Stimulated activated CD4-positive, alpha-beta T cell treated with anti-CD3 and anti-CD28 coated beads, TNF-alpha, amount 100 ng/mL, for 1 hour (primary cell): Measurements from ENCODE around the gene UCHL1.

ENCODE experiments used
- DNase-seq, 3 donors: peaks; one replicate each; pipeline ENCODE4 v3.0.0-alpha.2; 2020; ENCODE audit warnings: low read depth in 3 of 3, low spot score in 1 of 3

Gene UCHL1

DNA sequence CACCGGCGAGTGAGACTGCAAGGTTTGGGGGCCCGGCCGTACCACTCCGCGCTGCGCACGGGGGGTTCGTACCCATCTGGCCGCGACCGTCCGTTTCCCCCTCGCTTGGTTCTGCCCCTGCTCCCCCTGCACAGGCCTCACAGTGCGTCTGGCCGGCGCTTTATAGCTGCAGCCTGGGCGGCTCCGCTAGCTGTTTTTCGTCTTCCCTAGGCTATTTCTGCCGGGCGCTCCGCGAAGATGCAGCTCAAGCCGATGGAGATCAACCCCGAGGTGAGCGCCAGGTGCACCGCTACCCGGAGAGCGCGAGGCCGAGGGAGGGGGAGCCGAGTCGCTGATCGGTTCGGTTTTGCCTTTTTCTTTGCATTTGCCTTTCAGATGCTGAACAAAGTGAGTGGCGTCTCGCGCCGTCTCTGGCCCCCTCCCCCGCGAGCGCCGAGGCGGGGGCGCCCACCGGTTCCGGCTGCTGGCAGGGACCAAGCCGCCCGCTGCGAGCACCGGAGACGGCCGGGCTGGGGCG is at the start of gene UCHL1:
Gene UCHL1, plus strand, starts transcription at position 189 of the 517 bp plus-strand sequence. Its CDS starts 49 bp downstream, at position 238.
- DNase-seq: peak in 1 of 3 donors; percentile 1

DNA sequence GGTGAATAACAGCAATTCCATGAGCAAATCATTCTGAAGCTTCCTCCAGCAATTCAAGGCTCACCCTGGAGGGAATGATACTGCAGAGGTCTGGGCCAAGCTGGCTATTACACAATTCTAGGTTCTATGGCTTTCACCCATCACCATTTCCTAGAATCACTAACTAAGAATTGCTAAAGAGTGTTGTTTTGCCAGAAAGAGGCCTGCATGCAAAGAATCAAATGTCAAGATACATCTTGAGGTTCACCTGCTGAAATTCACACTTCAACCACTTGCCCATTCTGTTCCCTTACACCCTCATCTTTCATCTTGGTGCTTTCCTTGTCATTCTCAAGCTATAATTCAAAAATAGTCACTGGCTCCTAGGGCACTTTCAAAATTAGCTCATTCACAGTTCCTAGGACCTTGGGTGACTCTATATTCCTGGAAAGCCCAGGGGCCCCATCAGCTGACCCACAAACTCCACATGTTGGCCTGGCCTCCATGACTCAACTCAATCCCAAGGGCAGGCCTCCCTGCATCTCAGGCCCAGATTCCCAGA is 49.4 kb upstream of the UCHL1 start:
- DNase-seq: no peak

DNA sequence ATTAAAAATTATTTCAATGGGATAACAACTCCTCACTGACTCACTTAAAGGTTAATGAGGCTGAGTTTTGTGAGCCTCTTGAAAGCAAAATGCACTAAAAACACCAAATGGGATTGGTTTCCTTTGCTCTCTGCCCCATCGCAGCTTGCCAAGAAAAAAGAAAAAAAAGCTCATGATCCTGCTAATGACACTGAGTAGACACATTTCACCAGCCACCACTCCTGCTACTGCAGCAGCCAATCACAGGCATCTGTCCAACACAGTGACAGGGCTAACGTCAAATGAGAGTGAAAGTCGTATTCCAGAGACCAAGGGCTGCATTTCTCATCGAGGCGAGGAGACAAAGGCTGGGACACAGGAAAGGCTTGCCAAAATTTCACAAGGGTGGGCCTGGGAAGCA is 47.5 kb upstream of the UCHL1 start:
- DNase-seq: no peak

DNA sequence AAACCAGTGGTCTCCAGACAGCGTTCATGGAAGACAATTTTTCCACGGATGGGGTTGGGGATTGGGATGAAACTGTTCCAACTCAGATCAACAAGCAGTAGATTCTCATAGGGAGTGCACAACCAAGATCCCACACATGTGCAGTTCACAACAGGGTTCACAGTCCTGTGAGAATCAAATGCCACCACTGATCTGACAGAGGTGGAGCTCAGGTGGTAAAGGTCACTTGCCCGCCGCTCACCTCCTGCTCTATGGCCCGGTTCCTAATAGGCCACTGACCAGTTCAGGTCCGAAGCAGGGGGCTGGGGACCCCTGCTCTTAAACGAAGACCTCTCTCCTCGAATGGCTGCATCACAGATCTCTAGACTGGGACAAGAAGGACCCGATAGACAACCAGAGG is 46.8 kb upstream of the UCHL1 start:
- DNase-seq: no peak

DNA sequence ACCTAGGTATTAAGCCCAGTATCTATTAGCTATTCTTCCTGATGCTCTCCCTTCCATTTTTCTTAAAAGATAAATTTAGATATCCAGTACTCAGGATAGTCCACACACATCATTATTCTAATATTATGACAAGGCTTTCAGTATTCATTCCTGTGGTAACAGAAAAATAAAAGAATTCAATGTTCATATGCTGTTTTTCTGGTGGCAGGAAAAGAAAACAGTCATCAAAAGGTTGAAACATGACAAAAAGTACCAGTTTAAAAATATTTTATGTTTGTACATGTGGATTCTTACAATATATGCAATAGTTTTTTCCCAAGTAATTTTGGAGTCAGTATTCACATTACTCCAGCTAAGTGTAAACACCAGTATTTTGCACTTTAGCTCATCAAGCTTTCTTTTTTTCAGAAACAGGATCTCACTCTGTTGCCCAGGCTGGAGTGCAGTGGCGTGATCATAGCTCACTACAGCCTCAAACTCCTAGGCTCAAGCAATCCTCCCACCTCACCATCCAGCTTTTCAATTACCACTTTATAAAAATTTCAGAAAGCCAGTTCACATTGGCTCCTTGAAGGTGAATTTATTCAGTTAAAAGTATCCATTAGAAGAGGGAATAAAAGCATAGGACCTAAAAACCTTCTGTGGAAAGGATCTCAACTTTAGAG is 44.6 kb upstream of the UCHL1 start:
- no peak for DNase-seq

DNA sequence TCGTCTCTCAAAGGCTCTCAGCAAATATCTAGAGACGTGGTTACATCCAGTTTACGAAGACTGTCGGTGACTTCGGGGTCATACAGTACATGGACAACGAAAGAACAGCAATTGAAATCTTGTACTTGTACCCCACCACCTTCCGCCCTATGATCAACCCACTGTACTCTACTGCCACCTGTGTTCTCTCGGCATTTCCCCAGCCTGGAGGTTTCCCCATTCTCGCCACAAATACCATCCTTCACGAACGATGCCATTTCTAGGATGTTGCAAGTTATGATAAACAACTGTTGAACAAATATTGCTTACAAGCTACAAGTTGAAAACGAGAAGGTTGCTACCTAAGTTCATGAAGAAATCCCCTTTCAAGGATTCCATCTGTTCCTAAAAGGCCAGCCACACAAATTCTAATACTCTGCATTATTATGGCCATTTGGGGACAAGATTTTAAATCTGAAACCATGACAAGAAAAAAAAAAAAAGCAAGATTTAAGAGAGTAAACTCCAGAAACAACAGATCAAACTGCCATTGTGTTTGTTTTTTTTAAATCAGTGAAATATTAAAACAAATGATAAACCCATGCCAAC is 44.0 kb upstream of the UCHL1 start:
- no peak for DNase-seq

DNA sequence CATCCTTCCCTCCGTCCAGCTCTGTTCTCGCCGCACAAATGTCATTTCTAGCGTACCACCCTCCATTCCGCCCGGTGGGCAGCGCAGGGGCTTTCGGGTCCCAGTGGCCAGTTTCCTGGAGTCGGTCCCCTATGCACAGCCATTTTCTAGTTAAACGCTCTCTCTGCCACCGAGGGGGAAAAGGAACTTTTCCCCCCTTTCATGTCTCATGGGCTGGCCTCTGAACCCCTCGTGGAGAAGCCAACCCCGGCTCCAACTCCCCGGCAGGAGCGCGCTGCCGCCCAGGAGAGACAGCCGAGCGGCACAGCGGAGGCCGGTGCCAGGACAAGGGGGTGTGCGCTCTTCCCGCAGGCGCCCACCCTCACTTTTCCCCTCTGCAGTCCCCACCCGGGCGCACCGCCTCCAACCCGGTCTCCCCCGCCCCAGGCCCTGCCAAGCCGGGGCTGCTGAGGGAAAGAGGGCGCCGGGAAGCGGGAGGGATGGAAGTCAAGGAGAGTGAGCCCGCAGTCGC is 43.0 kb upstream of the UCHL1 start:
- no peak for DNase-seq

DNA sequence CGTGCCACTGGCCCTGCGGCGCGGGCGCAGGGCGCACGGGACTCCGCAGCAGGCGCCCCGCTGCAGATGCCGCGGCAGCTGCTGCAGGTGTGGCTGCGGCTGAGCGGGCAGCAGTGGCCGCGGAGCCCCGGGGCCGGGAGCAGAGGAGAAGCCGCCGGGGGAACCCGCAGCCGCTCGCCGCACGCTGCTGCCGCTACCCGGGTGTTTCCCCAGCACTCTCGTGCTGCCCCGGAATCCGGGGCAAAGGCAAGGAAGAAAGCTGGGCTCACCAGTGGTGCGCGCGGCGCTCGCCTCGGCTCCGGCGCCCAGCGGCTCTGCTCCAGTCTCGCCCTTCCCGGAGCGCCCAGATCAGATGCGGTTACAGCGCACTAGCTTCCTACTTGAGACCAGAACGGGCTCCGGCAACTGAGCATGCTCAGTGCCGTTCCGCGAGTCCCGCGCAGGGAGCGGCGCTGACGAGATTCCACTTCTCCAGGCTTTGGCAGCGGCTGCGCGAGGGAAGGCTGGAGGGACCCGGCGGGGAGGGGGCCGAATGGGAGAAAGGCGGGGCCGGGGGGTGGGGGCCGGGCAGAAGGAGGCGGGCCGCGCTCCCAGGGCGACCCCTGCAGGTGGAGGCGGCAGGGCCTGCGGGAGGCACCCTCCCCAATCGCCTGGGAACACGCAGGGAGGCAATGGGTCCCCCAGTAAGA is 42.4 kb upstream of the UCHL1 start, which contains the start of gene APBB2:
Gene APBB2, minus strand, starts transcription at position 407 of the 689 bp plus-strand sequence. CDS start 181,288 bp downstream, outside the sequence.
- peak in 1 of 3 donors; percentile 40 for DNase-seq

DNA sequence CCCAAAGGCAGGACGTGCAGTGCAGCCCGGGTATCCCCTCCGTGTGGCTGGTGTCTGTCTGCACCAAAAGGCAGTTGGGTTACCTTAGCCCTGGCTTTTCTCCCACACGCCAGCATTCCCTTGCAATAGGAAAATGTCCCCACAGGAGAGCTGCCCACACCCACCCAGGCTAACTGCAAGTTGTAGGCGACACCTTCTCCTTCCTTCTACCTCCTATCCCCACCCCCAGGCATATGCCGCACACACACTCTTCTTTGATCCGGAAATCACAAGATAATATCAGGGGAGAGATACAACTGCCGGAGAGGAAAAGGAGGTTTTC is 41.9 kb upstream of the UCHL1 start:
- no peak for DNase-seq

DNA sequence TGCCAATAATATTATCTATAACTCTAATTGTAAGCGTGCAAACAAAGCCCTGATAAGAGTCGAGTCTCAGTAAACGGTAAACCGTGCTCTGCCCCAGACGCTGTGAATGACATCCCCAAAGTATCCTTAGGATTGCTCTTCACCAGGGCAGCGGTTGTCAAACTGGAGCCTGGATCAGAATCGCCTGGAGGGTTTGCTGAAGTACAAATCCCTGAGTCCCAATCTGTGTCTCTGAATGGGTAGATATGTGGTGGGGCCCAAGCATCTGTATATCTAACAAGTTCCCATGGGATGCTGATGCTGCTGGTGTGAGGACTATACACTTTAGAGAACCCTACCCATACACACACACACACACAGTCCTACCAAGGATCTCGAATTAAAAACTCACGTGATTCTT is 41.6 kb upstream of the UCHL1 start:
- DNase-seq: no peak

DNA sequence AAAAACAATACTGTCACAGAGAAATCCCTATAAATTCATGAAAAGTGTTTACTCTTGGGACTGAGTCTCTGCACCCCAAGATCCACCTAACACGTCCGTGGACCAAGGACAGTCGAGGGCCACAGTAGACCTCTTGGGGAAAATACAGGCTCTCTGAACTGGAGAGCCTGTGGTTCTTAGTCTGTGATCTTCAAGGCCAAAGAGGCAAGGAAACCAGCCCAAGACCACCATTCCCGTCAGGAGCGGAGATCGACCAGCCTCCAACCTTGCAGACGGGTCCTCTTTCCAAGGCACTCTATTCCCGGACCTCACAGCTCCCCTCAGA is 40.8 kb upstream of the UCHL1 start:
- DNase-seq: no peak

DNA sequence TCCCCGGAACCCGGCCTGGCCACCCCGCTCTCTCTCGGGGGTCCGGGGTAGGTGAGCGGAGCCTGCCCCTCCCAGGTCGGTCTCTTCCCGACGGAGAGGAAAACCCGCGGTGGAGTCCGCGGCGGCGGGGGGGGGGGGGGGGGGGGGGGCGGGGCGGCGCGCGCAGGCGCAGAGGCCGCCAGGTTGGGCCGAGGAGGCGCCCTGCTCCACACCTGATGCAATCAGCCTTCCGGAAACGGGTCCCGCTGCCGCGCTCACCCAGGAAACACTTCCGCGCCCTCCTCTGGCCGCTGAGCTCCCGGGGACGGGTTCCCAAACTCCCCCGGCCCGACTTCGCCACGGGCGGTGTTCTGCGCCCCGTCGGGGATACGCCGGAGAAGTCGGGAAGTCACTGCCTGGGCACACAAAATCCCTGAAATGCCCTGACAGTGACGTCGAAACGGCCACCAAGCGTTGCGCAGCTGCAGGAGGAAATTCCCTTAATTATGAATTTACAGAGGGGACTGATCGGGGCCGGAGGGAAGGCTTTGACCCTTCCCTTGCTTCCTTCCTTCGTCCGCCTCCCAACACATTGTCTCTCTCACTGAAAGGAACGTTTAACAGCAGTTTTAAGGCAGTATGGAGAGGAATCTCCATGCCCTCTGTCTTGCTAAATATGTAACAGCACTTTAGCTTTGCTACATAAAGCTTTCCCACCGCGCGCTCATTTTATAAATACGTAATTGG is 40.3 kb upstream of the UCHL1 start:
- peak in 1 of 3 donors; percentile 37 for DNase-seq

DNA sequence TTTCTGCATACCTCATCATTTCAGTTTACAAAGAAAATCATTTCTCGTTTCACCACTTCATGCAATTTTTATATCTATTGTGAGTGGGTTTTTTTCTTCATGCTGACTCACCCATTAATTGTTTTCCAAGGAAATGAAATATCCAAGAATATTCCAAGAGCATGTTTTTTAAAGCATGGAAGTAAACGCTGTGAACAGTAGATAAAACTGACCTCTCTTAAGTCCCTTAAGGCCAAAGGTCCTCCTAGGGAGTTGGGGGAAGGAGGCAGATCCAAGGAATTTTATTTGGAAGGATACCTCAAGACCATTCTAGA is 39.8 kb upstream of the UCHL1 start:
- DNase-seq: no peak

DNA sequence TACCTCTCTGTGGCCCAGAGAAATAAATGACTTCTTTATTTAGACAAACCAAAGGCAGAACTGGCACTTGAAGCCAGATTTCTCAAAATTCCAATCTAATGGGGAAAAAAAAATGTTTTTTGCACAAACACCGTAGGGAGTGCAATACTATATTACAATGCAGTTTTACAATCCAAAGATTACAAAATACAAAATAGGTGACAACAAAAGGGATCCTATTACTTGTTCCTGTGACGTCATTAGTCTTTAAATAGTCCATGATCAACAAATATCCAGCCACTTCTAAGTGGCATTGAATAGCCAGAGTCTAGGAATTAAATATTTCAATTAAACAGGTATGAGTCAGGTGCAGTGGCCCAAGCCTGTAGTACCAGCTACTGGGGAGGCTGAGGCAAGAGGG is 39.4 kb upstream of the UCHL1 start:
- DNase-seq: no peak

DNA sequence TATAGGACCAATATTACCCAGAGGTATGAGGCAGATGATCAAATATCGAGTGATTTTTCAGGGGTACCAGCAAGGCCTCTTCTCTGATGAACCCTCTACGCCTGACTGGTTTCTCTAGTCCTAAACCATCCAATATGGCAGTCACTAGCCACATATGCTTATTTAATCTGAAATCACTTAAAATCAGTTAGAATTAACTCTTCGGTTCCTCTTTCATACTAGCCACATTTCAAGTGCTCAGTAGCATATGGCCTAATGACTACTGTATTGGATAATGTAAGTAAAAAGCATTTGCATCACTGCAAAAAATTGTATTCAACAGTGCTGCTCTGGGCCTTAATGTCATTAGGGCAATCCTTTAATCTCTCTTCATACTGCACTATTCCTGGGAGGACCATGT is 38.0 kb upstream of the UCHL1 start:
- no peak for DNase-seq

DNA sequence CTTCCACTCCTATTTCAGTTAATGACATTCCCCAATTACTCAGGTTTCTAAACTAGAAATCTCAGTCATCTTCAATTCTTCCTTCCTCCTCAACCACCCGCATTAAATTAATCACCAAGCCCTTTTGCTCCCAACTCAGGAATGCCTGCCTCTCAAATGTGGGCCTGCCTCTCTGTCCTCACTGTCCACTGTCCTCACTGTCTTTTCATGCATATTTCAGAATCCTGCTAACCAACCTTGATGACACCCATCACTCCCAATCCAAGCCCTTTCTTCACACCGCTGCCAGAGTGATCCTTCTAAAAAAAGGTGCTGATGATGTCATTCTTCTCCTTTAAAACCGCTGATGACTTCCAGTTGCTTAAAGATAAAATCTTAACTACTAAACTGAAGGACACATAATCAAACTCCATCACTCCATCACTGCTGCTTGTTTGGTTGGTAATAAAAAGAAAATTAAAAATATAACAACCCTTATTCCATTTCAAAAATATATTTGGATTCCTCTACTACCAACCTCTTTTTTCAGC is 37.2 kb upstream of the UCHL1 start:
- DNase-seq: no peak

DNA sequence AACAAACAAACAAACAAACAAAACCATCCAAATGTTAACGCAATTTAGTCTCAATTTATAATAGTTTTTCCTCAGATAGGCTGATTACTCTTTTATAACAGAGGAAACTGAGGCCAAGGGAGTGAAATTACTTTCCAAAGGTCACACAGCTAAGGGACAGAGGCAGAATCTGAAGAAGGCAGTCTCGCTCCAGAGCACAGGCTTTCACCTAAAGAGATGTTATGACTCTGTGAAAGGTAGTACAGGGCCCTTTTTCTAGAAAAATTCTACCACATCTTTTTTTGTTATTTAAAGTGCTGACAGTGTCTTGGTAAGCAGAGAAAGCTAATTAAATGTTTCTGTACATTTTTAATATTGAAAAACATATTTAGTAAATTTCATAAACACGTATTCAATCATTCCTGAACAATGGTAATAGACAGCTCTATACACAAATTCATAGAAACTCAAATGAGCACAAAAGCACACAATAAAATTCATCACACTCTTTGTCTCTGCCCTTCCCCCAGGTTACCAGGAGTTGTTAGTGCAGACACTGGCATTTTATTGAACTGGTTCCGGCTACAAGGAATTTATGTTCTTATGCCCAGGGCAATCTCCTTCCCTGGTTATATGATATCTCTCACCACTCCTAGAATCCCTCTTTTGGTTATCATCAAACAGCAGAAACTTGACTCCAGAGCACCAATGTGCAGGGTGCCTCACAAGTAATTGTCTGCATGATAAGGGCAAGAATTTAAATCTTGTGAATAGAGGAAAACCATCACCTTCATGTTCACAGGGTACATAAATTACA is 34.7 kb upstream of the UCHL1 start:
- DNase-seq: no peak

DNA sequence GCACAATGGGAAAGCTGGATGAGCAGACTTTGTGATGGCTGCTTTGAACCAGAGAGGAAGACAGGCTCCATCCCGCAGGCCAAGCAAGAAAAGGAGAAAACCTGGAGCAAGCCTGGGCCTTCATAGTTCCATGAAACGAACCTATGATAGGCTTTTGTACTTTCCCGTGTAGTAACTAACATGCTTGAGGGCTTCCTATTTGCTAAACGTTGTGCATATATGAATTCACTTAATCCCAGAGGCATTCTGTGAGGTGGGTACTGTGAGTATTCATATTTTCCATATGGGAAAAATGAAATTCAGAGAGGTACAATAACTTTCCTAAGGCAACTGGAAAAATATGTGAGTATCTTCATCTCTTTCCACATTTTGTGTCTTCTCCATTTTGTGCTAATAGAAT is 28.8 kb upstream of the UCHL1 start:
- DNase-seq: no peak

DNA sequence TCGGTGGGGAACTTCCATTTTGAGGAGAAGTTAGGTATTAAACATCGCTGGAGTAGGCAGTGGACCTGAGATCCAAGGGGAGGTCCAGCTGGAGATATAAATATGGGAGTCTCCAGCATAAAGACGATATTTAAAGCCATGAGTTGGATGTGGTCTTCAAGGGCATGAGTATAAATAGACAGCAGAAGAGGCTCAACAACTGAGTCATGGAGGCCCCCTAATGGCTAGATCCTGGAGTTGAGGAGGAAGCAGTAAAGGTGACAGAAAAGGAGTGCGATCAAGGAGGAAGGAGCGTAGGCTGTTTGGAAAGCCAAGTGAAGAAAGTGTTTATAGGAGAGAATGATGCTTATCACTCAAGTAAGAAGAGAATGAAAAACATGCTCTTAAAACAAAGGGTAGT is 24.3 kb upstream of the UCHL1 start:
- DNase-seq: no peak

DNA sequence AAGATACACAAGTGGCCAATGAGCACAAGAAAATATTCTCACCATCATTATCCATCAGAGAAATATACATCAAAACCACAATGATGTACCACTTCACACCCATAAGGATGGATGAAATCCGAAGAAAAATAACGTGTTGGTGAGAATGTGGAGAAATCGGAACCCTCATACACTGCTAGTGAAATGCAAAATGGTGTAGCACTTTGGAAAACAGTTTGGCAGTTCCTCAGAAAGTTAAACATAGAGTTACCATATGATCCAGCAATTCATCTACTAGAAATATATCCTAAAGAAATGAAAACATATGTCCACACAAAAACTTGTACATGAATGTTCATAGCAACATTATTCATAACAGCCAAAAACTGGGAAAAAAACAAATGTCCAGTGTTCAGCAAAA is 23.9 kb upstream of the UCHL1 start:
- no peak for DNase-seq

DNA sequence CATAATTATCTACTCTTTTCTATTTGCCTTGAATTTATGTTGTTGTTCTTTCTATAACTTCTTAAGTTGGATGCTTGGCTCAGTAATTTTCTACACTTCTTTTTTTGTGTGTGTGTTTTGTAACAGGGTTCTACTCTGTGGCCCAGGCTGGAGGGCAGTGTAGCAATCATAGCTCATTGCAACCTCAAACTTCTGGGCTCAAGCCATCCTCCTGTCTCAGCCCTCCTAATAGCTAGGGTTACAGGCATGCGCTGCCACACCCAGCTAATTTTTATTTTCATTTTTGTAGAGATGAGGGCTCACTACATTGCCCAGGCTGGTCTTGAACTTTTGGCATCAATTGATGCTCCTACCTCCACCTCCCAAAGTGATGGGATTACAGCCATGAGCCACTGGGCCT is 20.7 kb upstream of the UCHL1 start:
- DNase-seq: no peak
